GM21515 (cell line): ENCODE results near the gene RAX.

ENCODE experiments used
- ATAC-seq: cut with Tn5 transposase; IDR thresholded peaks from one replicate; pipeline ENCODE4 v1.9.1; 2021; ENCODE audit not compliant: unreplicated experiment

RAX gene

DNA sequence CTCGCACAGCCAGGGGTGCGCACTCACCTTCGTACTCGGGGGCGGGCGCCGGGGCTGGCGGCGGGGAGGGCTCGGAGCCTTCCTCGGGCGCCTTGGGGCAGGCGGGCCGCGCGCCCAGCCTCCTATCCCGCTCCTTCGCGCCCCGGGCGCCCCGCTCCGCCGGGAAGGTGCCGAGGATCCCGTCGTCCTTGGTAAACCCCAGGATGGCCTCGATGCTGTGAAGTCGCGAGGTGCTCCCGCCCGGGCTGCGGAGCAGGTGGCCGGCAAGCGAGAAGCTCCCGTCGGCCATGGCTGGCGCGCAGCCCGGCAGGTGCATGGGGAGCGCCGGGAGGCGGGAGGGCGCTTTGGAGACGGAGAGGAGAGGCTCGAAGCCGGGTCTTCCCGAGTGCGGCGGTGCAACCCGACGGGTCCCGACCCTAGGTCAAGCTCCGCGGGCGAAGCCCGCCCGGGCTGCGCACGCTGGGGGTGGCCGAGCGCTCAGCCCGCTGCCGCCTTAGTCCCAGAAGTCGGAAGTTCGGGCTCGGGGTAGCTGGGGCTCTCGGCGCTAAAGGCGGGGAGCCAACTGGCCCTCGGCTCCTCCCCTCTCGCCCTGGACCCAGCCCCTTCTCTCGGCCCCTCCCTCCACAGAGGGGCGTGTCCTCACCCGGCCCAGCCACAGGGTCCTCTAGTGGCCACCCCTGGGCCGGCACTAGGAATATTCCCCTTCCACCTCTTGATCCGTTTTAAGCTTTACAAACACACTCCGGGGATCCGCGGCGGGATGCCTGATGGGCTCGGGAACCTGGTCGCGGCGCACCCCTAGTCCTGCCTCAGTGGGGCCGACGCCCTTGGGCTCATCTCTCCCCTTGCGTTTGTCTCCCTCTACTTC, at the start of gene RAX:
Gene RAX (minus strand): TSS at position 564 of the 868 bp plus-strand sequence. CDS start 248 bp downstream, at position 316.
- ATAC-seq, result no peak

- ATAC-seq, result no peak
Measured at GRCh38 chr18:59318460-59319050, 45.3 kb upstream of the RAX start, which contains the start of gene CPLX4. TSS of gene CPLX4 (minus strand) at chr18:59318649. CDS start at chr18:59318462, 187 bp downstream.

GRCh38 chr18:59311631-59312030, 38.4 kb upstream of the RAX start:
- ATAC-seq, result no peak

- no peak for ATAC-seq
Measured at GRCh38 chr18:59308938-59309260, 35.6 kb upstream of the RAX start.

DNA sequence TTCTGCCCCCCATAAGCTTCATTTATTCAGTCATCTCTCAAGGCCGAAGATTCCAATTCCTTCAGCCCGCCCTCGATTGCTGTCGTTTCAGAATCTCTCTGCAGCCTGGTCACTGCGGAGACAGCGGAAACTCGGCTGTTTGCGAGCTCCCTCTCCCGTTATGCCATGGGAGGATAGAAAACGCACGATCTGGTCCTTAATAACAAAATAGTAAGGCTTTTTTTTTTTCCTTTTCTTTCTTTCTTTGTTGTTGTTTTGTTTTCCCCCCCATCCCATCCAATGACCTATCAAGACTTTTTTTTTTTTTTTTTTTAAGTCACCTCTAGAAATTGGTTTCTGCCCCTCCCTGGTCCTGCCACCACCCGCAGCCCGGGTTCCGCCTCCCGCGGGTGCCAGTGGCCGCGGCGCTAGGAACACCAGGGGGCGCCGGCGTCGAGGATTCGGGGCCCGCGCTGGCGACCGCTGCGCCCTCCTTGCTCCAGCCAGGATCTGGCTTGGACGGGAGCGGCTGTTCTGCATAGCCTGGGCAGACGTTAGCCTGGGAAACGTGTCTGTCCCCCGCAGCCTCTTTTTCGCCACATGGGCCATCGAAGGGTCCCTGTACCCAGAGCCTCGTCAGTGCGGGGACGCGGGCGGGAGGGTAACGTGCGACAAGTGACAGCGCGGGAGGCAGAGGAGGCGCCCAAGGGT, 35.1 kb upstream of the RAX start:
- ATAC-seq, result peak; percentile 92

- no peak for ATAC-seq
Measured at GRCh38 chr18:59306640-59307039, 33.4 kb upstream of the RAX start.

GRCh38 chr18:59305295-59305694, 32.0 kb upstream of the RAX start:
- no peak for ATAC-seq

GRCh38 chr18:59303656-59304195, 30.5 kb upstream of the RAX start:
- no peak for ATAC-seq

DNA sequence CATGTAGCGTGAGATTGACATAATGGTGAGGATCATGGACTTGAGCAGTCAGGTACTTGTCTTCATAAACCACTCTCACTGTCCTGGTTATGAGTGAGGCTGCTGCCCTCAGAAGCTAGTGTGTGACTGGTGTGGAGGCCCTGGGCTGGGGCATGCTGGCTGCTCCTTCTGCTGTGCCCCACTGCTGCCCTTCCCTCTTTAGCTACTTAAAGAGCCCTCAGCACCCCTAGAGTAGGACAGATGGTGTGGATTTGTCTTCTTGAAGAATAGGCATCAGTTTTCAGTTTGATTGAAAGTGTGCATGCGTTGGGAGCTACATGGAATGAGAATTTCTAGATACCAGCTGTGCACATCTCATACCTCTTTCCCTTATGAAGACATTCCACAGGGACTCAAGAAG, 29.8 kb upstream of the RAX start:
- no peak for ATAC-seq

GRCh38 chr18:59301929-59302328, 28.7 kb upstream of the RAX start:
- ATAC-seq, result no peak

GRCh38 chr18:59300676-59301285, 27.5 kb upstream of the RAX start:
- no peak for ATAC-seq

DNA sequence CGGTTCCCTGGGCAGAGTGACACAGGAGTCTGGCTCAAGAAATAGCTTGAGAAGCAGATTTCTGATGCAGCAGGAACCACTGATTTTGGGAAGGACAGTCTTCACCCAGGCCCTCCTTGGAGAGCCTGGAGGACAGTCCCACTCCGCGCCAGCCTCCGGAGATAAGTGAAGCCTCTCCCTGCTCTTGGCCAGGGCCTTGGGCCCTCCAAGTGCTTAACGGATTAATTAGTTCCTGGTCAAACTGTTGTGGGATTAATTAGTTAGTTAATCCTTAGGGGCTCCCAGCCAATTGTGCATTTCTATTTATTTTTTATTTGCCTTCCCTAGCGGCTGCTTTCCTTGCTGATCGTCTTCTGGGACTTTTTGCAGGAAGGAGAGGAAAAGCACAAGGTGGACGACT, 25.6 kb upstream of the RAX start:
- ATAC-seq, result no peak

DNA sequence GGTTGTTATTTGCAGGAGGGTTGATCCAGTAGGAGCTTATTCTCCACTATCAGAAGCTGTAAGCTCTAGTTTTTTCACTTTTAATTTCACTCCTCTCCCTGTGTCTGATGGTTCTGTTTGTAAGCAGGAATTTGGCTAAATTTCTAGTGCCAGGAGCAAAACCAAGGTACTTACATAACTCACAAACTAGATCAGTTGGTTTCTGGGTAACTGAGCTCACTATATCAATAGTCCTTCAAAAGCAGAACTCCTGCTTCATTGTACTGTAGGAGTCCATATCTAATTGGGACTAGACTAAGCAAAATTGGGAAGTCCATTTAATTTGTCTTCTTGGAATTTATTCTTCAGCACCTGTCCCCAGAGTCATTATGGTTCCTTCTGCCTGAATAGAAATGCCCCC, 20.1 kb upstream of the RAX start:
- ATAC-seq, result no peak

- no peak for ATAC-seq
Measured at GRCh38 chr18:59286341-59286740, 13.1 kb upstream of the RAX start.

DNA sequence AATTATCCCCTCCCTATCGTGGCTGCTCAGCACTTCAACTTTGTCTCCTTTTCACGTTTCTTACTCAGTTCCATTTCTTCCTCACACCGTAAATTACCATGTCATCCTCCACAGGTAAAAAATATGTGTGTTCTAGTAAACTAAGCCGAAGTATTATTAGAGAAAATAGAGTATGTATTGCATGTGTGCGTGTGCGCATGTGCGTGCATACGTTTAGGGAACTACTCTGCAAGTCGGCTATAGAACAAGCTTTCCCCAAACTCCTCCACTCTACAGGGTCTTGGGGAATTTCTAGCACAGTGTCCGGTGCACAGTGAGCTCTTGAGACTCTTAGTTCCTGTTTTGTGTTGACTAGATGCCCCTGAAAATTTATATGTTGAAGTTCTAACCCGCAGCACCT, 9.1 kb upstream of the RAX start:
- ATAC-seq, result no peak

GRCh38 chr18:59279722-59280121, 6.5 kb upstream of the RAX start:
- no peak for ATAC-seq

DNA sequence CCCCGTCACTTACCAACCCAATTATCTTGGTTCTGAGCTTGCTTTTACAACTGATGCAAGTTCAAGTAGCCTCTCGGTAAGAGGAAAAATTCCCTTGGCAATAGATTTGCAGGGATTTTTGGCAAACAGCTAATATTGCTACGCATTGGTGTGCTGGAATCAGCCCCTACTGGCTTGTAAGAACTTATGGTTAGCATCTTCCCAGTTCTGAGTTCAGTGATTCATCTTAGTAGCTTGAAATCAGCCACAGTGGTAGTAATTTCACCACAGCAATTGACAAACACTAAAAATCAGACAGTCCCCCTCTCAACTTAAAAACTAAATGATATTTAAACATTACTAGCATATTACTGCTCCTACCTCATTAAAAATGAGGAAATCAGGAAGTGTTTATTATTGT, 5.9 kb upstream of the RAX start:
- ATAC-seq, result no peak

DNA sequence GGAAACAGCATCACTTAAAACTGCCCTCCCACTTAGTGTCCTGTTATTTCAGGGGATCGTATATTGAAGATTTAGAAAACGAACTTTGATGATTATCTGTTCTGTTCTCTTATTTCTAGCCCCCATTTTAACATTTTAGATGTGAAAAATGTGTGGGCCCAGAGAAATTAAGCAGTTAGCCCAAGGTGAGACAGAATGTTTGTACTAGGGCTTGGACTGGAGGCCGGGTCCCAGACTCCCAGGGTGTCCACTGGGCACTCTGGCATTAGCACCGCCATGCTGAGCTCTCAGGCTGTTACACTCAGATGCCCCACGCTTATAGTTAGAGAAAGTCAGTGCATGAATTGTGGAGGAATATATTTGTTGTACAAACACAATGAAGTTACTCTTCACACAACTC, 5.5 kb upstream of the RAX start:
- ATAC-seq, result no peak

- no peak for ATAC-seq
Measured at GRCh38 chr18:59276047-59276446, 2.8 kb upstream of the RAX start.

DNA sequence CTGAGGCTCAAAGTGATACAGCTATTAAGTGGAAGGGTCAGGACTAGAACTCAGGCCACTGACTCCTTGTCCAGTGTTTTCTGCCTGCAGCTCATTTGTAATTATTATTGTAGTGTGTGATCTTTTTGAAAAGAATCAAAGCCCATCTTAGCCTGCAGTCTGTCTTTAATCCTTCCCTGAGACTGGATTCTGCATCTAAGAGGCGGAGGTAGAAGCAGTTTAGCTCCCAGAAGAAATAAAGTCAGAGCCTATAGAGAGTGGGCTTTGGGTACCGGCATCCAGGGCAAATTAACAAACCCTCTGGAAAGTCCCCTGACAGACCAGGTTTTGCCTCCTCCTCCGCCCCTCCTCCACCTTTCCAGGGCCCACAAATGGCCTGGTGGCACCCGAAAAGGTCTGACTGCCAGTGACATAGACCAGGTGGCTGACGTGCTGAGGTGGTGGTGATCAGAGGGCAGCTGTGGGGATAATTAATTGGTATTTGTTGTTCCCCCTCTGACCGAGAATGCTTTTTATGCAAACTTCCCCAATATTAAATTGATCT, 2.2 kb upstream of the RAX start:
- ATAC-seq, result no peak

DNA sequence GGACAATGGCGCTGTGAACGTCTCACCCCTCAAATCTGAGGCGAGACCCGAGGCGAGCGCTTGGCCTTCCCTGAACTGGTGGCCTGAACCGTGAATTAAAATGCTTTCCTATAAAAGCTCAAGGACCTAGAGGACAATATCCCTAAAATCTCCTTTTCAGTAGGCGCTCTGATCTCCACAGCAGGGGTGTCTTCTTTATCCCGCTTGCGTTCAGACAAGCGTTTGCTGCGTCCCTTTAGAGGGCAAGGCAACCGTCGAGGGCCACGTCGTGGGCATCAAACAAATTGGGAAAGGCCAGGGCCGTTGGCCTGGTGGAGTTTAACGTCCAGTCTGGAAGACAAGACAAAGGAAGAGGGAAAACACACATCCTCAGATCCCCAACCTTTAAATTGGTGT, 1.3 kb upstream of the RAX start:
- ATAC-seq, result no peak
